ENCODE measurements around the gene SPOUT1.

DNA sequence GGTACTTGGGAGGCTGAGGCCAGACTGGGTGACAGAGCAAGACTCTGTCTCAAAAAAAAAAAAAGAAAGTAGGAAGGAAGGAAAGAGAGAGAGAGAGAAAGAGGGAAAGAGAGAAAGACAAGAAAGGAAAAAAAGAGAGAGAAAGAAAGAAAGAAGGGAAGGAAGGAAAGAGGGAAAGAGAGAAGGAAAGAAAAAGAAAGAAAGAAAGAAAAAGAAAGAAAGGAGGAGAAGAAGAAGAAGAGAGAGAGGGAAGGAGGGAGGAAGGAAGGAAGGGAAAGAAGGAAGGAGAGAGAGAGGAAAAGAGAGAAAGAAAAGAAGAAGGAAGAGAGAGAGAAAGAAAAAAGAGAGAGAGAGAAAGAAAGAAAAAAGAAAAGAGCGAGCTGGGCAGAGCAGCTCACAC lies 54.8 kb downstream of the SPOUT1 start:
- TF ChIP-seq POLR2A (IDR thresholded peaks at IDR 0.05) (no peak), CTCF (IDR thresholded peaks at IDR 0.05) (no peak)

All from right lobe of liver (tissue), 4 donors.